ENCODE measurements around the gene BMPR2. TPM values are rescaled to one million over a fixed set of nuclear protein-coding genes. Genes with fewer than 3 reads are reported as not detected.
A peak's percentile ranks its signal among the peaks of the same experiment; 100 is the strongest.
"Not testable (repeated sequence)": the region's sequence is repeated elsewhere in the genome, so short reads cannot be mapped to it uniquely, and the experiment has no call there.

Gene BMPR2
- total RNA-seq, 1 donor from 2014 or later, result 88.9 TPM

DNA sequence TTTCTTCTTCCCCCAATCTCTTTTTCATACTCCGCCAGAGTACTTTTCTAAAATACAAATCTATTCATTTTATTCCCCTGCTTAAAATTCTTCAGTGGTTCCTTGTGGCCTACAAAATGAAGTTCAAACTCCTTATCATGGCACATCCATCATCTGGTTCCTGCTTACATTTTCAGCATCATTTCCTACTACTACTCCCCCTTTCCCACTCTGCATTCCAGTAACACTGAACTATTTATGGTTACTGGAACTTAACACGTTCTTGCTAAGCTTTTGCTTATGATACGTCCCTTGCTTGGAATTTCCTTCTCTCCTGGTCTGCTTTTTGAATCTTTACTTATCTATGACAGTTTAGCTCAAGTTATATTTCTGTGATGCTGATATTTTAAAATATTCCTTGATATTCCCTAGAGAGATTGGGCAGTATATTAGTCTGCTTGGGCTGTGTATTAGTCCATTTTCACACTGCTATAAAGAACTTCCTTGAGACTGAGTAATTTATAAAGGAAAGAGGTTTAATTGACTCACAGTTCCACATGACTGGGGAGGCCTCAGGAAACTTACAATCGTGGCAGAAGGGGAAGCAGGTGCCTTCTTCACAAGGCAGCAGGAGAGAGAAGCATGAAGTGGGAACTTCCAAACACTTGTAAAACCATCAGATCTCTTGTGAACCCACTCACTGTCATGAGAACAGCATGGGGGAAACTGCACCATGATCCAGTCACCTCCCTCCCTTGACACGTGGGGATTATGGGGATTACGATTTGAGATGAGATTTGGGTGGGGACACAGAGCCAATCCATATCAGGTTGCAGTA lies 53.2 kb downstream of the BMPR2 start:
- Mint-ChIP-seq H3K27ac (ENCODE audit: unreplicated experiment) (peak overlapping the region; percentile 68), H3K4me1 (ENCODE audit: unreplicated experiment) (peaks cover 45% of the 10 kb centered on the region), H3K4me3 (ENCODE audit: unreplicated experiment) (peak overlapping the region; percentile 24), H3K27me3 (ENCODE audit: unreplicated experiment) (peaks cover 3% of the 10 kb centered on the region), H3K9me3 (ENCODE audit: unreplicated experiment) (no peaks in the 10 kb centered on the region), H3K36me3 (ENCODE audit: low read depth, unreplicated experiment) (peaks cover 18% of the 10 kb centered on the region)
- TF ChIP-seq, protein P1, sequence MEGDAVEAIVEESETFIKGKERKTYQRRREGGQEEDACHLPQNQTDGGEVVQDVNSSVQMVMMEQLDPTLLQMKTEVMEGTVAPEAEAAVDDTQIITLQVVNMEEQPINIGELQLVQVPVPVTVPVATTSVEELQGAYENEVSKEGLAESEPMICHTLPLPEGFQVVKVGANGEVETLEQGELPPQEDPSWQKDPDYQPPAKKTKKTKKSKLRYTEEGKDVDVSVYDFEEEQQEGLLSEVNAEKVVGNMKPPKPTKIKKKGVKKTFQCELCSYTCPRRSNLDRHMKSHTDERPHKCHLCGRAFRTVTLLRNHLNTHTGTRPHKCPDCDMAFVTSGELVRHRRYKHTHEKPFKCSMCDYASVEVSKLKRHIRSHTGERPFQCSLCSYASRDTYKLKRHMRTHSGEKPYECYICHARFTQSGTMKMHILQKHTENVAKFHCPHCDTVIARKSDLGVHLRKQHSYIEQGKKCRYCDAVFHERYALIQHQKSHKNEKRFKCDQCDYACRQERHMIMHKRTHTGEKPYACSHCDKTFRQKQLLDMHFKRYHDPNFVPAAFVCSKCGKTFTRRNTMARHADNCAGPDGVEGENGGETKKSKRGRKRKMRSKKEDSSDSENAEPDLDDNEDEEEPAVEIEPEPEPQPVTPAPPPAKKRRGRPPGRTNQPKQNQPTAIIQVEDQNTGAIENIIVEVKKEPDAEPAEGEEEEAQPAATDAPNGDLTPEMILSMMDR (IDR thresholded peaks at IDR 0.05; ENCODE audit: unreplicated experiment), result no peak
- no peak for DNase-seq (ENCODE audit: low spot score)

DNA sequence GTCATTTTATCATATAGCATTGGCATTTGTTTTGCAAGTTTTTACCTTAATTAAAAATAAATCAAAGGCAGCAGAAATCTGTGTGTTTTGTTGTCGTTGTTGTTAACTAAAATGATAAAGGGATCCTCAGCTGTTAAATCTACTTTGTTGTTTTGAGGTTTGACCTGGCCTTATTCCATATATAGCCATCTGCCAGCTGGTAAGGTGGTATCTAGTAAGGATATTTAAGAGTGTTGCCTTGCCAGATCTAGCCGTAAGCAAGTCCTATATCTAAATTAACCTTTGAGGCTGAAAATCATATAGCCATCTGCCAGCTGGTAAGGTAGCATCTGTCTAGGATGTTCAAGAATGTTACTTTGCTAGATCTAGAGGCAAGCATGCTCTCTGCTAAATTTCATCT lies 56.6 kb downstream of the BMPR2 start:
- H3K36me3 Mint-ChIP-seq (ENCODE audit: low read depth, unreplicated experiment), result peaks cover 14% of the 10 kb centered on the region
- no peak for DNase-seq (ENCODE audit: low spot score)
- H3K27me3 Mint-ChIP-seq (ENCODE audit: unreplicated experiment), result peaks cover 3% of the 10 kb centered on the region
- H3K4me3 Mint-ChIP-seq (ENCODE audit: unreplicated experiment), result no peak overlapping the region
- H3K9me3 Mint-ChIP-seq (ENCODE audit: unreplicated experiment), result no peaks in the 10 kb centered on the region
- TF ChIP-seq, protein P1 (IDR thresholded peaks at IDR 0.05; ENCODE audit: unreplicated experiment), result no peak
- peaks cover 30% of the 10 kb centered on the region for H3K4me1 Mint-ChIP-seq (ENCODE audit: unreplicated experiment)
- H3K27ac Mint-ChIP-seq (ENCODE audit: unreplicated experiment), result no peak overlapping the region

GRCh38 chr2:202434472-202434871 lies 58.3 kb downstream of the BMPR2 start:
- Mint-ChIP-seq H3K4me3 (ENCODE audit: unreplicated experiment) (no peak overlapping the region), H3K27me3 (ENCODE audit: unreplicated experiment) (peaks cover 3% of the 10 kb centered on the region), H3K4me1 (ENCODE audit: unreplicated experiment) (peaks cover 19% of the 10 kb centered on the region), H3K27ac (ENCODE audit: unreplicated experiment) (no peak overlapping the region), H3K36me3 (ENCODE audit: low read depth, unreplicated experiment) (peaks cover 6% of the 10 kb centered on the region), H3K9me3 (ENCODE audit: unreplicated experiment) (no peaks in the 10 kb centered on the region)
- TF ChIP-seq, protein P1 (IDR thresholded peaks at IDR 0.05; ENCODE audit: unreplicated experiment), result no peak
- no peak for DNase-seq (ENCODE audit: low spot score)

GRCh38 chr2:202436626-202437025 lies 60.5 kb downstream of the BMPR2 start:
- H3K9me3 Mint-ChIP-seq (ENCODE audit: unreplicated experiment), result no peaks in the 10 kb centered on the region
- no peak overlapping the region for H3K27ac Mint-ChIP-seq (ENCODE audit: unreplicated experiment)
- no peak overlapping the region for H3K4me3 Mint-ChIP-seq (ENCODE audit: unreplicated experiment)
- peaks cover 18% of the 10 kb centered on the region for H3K4me1 Mint-ChIP-seq (ENCODE audit: unreplicated experiment)
- DNase-seq (ENCODE audit: low spot score), result no peak
- TF ChIP-seq, protein P1 (IDR thresholded peaks at IDR 0.05; ENCODE audit: unreplicated experiment), result no peak
- peaks cover 3% of the 10 kb centered on the region for H3K27me3 Mint-ChIP-seq (ENCODE audit: unreplicated experiment)
- H3K36me3 Mint-ChIP-seq (ENCODE audit: low read depth, unreplicated experiment), result peaks cover 8% of the 10 kb centered on the region

DNA sequence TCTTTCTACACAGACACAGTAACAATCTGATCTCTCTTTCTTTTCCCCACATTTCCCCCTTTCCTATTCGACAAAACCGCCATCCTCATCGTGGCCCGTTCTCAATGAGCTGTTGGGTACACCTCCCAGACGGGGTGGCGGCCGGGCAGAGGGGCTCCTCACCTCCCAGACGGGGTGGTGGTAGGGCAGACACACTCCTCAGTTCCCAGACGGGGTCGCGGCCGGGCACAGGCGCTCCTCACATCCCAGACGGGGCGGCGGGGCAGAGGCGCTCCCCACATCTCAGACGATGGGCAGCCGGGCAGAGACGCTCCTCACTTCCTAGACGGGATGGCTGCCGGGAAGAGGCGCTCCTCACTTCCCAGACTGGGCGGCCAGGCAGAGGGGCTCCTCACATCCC lies 64.0 kb downstream of the BMPR2 start:
- H3K27me3 Mint-ChIP-seq (ENCODE audit: unreplicated experiment); H3K4me3 Mint-ChIP-seq (ENCODE audit: unreplicated experiment); H3K36me3 Mint-ChIP-seq (ENCODE audit: low read depth, unreplicated experiment); H3K27ac Mint-ChIP-seq (ENCODE audit: unreplicated experiment); H3K9me3 Mint-ChIP-seq (ENCODE audit: unreplicated experiment); DNase-seq (ENCODE audit: low spot score): not testable (repeated sequence)
- peaks cover 14% of the 10 kb centered on the region for H3K4me1 Mint-ChIP-seq (ENCODE audit: unreplicated experiment)

Data from endothelial cell (in vitro differentiated cells).